Measurements from ENCODE around the gene PGK1.

DNA sequence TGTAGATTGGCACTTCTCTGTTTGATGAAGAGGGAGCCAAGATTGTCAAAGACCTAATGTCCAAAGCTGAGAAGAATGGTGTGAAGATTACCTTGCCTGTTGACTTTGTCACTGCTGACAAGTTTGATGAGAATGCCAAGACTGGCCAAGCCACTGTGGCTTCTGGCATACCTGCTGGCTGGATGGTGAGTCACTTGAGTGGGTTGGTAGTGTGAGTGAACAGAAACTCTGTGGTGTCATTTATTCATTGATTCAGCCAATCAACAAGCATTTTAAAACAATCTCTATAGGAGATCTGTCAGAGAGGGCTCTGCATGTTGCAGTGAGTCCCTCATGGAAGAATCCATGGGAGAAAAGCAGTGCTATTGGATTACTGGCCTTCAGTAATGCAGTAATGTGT lies 19.1 kb downstream of the PGK1 start:
- TF ChIP-seq, protein P1, sequence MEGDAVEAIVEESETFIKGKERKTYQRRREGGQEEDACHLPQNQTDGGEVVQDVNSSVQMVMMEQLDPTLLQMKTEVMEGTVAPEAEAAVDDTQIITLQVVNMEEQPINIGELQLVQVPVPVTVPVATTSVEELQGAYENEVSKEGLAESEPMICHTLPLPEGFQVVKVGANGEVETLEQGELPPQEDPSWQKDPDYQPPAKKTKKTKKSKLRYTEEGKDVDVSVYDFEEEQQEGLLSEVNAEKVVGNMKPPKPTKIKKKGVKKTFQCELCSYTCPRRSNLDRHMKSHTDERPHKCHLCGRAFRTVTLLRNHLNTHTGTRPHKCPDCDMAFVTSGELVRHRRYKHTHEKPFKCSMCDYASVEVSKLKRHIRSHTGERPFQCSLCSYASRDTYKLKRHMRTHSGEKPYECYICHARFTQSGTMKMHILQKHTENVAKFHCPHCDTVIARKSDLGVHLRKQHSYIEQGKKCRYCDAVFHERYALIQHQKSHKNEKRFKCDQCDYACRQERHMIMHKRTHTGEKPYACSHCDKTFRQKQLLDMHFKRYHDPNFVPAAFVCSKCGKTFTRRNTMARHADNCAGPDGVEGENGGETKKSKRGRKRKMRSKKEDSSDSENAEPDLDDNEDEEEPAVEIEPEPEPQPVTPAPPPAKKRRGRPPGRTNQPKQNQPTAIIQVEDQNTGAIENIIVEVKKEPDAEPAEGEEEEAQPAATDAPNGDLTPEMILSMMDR (IDR thresholded peaks at IDR 0.05; ENCODE audit: insufficient read depth, low read length, poor library complexity, severe bottlenecking), result no peak
- no peak for TF ChIP-seq EZH2phosphoT487 (conservative IDR thresholded peaks at IDR 0.05; ENCODE audit: low read length)

All from SU-DHL-6 (cell line).